Measurements from ENCODE around the gene ICA1L.

ICA1L gene

DNA sequence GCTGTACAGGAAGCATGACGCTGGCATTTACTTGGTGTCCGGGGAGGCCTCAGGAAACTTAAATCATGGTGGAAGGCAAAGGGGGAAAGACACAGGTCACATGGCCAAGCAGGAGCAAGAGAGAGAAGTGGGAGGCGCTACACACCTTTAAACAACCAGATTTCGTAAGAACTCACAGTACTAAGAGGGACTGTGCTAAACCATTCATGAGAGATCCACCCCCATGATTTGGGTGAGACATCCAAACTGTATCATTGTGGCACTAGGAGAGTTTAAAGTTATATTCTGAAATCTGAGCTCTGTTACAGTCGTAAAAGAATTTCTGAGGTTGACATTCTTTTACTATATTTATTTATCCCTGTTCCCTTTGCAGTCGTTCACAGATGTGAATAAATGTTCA is 116.6 kb downstream of the ICA1L start:
- TF ChIP-seq, protein P1, sequence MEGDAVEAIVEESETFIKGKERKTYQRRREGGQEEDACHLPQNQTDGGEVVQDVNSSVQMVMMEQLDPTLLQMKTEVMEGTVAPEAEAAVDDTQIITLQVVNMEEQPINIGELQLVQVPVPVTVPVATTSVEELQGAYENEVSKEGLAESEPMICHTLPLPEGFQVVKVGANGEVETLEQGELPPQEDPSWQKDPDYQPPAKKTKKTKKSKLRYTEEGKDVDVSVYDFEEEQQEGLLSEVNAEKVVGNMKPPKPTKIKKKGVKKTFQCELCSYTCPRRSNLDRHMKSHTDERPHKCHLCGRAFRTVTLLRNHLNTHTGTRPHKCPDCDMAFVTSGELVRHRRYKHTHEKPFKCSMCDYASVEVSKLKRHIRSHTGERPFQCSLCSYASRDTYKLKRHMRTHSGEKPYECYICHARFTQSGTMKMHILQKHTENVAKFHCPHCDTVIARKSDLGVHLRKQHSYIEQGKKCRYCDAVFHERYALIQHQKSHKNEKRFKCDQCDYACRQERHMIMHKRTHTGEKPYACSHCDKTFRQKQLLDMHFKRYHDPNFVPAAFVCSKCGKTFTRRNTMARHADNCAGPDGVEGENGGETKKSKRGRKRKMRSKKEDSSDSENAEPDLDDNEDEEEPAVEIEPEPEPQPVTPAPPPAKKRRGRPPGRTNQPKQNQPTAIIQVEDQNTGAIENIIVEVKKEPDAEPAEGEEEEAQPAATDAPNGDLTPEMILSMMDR (IDR thresholded peaks at IDR 0.05; ENCODE audit: extremely low read depth, missing control alignments) = no peak
- DNase-seq (ENCODE audit: low spot score) = no peak

DNA sequence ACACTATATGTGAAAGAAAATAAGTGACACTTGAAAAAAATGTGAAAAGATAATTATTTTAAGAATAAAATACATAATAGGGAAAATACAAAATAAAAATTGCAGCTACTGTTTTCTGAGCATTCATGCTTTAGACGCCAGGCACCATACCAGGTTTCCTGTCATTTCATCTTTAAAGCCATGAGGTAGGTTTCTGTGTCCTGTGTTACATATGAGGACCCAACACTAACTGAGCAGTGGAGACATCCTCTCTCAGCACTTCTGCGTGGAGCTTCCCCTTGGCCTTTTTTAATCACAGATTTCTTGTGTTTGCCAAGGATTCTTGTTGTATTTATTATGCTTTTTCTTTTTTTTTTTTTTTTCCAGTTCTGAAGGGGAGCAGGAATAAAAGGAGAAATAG is 119.5 kb downstream of the ICA1L start:
- TF ChIP-seq, protein P1 (IDR thresholded peaks at IDR 0.05; ENCODE audit: extremely low read depth, missing control alignments) = no peak
- DNase-seq (ENCODE audit: low spot score) = no peak

DNA sequence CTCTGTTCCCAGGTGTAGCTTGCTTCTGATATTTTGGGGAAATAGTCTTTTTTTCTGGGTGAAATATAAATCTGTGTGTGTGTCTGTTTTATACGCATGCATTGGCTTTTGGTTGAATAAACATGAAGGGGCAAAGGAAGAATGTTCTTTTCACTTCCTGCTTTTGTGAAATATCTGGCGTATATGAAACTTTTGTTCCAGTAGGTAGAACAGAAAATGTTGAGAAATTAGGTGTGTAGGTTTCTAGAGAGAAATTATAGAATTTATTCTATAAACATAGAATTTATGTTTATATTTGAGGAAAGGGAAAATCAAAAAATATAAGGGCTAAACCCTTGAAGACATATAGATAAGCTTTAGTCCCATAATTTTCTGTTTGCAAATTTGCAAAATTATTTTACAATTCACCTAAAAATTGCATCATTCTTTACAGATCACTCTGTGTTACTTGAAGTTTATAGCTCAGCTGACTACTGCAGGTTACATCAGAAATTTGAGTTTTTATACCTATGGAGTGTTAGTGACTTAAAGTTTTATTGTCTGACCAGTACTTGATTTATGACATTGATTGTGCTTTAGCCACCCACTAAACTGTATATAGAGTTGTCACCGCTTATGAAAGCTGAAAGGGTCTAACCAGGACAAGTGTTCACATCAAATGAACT is 120.7 kb downstream of the ICA1L start:
- TF ChIP-seq, protein P1 (IDR thresholded peaks at IDR 0.05; ENCODE audit: extremely low read depth, missing control alignments) = no peak
- DNase-seq (ENCODE audit: low spot score) = no peak

DNA sequence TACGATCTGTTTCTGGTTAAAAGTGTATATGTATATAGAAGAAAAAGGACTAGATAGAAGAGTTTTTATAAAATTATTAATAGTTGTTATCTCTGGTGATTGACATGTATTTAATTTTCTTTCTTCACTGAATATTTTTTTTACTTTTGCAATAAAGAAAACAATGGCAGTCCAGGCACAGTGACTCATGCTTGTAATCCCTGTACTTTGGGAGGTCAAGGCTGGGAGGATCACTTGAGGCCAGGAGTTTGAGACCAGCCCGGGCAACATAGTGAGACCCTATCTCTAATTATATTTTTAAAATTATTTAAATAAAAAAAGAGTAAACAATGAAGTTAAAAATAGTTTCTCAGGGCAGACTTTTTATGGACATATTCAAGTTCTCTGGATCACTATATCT is 122.1 kb downstream of the ICA1L start:
- TF ChIP-seq, protein P1 (IDR thresholded peaks at IDR 0.05; ENCODE audit: extremely low read depth, missing control alignments) = no peak
- no peak for DNase-seq (ENCODE audit: low spot score)

DNA sequence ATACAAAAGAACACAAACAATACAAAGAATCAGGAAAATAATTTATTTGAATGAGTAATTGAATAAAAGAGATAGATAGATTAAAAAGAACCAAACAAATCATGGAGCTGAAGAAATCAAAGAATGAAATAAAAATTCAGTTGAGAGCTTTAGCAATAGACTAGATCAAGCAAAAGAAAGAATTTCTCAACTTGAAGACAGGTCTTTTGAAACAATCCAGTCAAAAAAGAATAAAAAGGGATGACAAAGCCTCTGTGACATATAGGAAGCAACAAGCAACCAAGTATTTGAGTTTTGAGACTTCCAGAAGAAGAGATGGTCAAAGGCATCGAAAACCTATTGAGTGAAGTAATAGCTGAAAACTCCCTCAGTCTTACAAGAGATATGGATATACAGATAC is 128.0 kb downstream of the ICA1L start:
- DNase-seq (ENCODE audit: low spot score) = no peak
- TF ChIP-seq, protein P1 (IDR thresholded peaks at IDR 0.05; ENCODE audit: extremely low read depth, missing control alignments) = no peak

DNA sequence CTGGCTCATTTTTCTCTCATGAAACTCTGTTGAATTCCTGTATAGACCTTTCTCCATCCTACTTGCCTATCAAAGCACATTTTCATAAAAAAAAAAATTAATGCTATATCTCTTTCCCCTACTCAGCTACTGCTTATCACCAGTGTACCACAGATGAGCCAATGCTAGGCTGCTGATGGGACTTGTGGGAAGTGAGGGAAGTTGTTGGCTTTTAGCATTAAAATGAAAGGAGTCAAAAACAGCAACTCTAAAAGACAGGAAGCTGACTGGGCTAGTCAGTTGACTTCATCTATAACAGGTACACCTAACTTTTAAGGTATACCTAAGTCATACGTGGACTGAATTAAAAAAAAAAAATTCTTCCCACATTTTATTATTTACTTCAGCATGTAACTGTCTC is 134.7 kb downstream of the ICA1L start:
- DNase-seq (ENCODE audit: low spot score) = no peak
- TF ChIP-seq, protein P1 (IDR thresholded peaks at IDR 0.05; ENCODE audit: extremely low read depth, missing control alignments) = no peak

DNA sequence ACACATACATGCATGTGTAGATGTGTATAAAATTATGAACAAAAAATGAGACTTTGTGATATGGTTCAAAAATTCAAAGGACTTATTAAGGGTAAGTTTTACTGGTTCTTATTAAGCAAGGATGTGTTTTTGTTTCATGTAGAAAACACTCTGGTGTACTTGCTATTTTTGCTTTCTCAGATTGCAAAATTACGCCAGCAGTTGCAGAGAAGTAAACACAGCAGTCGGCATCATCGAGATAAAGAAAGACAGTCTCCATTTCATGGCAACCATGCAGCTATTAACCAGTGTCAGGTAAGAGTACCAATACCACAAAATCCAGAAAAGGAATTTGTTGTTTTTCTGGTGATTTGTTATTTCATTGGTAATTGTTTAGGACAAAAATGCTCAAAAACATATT is 145.5 kb downstream of the ICA1L start:
- DNase-seq (ENCODE audit: low spot score) = no peak
- TF ChIP-seq, protein P1 (IDR thresholded peaks at IDR 0.05; ENCODE audit: extremely low read depth, missing control alignments) = no peak
